Measurements from ENCODE around the gene SYNJ2. TPM values are rescaled to one million over a fixed set of nuclear protein-coding genes. Genes with fewer than 3 reads are reported as not detected.
"Not testable (repeated sequence)": the region's sequence is repeated elsewhere in the genome, so short reads cannot be mapped to it uniquely, and the experiment has no call there.

Gene SYNJ2
- total and polyA plus RNA-seq, 2 experiments from 2014 or later: 20.5 to 28.6 TPM

- Histone ChIP-seq H4K20me1 (ENCODE audit: insufficient read depth) (no peaks in the 10 kb centered on the region), H3K36me3 (ENCODE audit: low read depth) (peaks cover 93% of the 10 kb centered on the region), H2AFZ (no peak overlapping the region), H3K9ac (no peak overlapping the region), H3F3A (ENCODE audit: insufficient read depth) (peaks cover 44% of the 10 kb centered on the region), H3K27me3 (replicated peaks; ENCODE audit: insufficient read depth) (no peaks in the 10 kb centered on the region), H3K4me1 (ENCODE audit: insufficient read depth) (no peaks in the 10 kb centered on the region), H3K9me2 (ENCODE audit: insufficient read depth) (no peaks in the 10 kb centered on the region), H3K4me3 (no peak overlapping the region), H3K27ac (no peak overlapping the region), H3K9me3 (ENCODE audit: low read depth) (no peaks in the 10 kb centered on the region), H3K79me2 (ENCODE audit: insufficient read depth) (0 out of 2 replicates have a peak, but pooled peaks cover 7% of the 10 kb centered on the region), H3K4me2 (ENCODE audit: unreplicated experiment) (no peak overlapping the region)
- in situ Hi-C loops (cut with MboI): no loop called here
- TF ChIP-seq EZH2 (IDR thresholded peaks at IDR 0.05; ENCODE audit: insufficient read depth, poor library complexity, severe bottlenecking): no peak
- no peak for TF ChIP-seq EZH2phosphoT487 (IDR thresholded peaks at IDR 0.05; ENCODE audit: insufficient read depth, low read depth)
- 95 to 98% methylated on average over 6 of the region's 6 CpGs for WGBS, 2 experiments (ENCODE audit: low coverage in 1 of 2, low lambda C conversion rate in 2 of 2, missing lambda C conversion rate in 2 of 2)
- no peak for DNase-seq
These were observed 43.7 kb upstream of the SYNJ2 start for GRCh38 chr6:157937916-157938315.

GRCh38 chr6:157940375-157941036, 41.2 kb upstream of the SYNJ2 start:
- H3K4me3 ChIP-seq; H3K4me2 ChIP-seq (ENCODE audit: unreplicated experiment); H4K20me1 ChIP-seq (ENCODE audit: insufficient read depth); H3K9me3 ChIP-seq (ENCODE audit: low read depth); H3K79me2 ChIP-seq (ENCODE audit: insufficient read depth); H3K9ac ChIP-seq; H2AFZ ChIP-seq; DNase-seq; H3K27me3 ChIP-seq (replicated peaks; ENCODE audit: insufficient read depth); H3K4me1 ChIP-seq (ENCODE audit: insufficient read depth); H3K27ac ChIP-seq; in situ Hi-C loops (cut with MboI); H3K9me2 ChIP-seq (ENCODE audit: insufficient read depth): not testable (repeated sequence)
- H3F3A ChIP-seq (ENCODE audit: insufficient read depth): peaks cover 31% of the 10 kb centered on the region
- WGBS, 2 experiments (ENCODE audit: low coverage in 1 of 2, low lambda C conversion rate in 2 of 2, missing lambda C conversion rate in 2 of 2): 98 to 99% methylated on average over 12 of the region's 12 CpGs
- H3K36me3 ChIP-seq (ENCODE audit: low read depth): peaks cover 90% of the 10 kb centered on the region

DNA sequence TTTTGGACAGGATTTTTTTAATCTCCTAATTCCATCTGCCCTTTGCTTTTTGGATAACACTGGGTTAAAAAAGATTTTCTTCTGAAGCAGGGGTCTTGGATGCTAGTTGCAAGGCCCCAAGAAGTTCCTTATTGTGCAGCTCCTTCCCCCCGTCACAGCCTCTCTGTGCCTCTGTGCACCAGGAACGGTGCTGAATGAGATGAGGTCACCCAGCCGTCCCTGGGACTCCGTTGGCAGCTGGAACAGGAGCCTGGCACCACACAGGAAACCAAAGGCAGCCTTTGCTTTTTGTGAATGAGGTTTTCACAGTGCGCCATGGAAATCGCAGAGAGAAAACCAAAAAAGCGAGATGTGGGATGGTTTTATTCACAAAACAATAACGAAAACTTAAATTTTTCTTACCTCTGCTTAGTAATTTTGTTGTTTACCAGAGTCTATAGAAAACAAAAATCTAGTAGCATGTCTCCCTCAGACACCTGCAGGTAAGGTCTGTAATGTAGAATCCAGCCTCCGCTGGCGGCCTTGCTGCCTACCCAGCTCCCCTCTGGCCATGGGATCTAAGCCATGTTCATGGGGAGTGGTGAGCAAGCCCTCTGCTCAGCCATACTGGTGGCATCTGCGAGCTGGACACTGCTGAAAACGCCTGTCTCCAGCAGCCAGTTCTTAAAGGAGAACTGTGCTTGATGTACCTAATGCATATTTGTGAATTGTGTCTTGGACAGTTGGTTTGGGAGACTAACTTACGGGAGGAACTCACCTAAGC, 40.4 kb upstream of the SYNJ2 start:
- H3K79me2 ChIP-seq (ENCODE audit: insufficient read depth): no peaks in the 10 kb centered on the region
- H2AFZ ChIP-seq: no peak overlapping the region
- no peaks in the 10 kb centered on the region for H3K9me3 ChIP-seq (ENCODE audit: low read depth)
- no peak overlapping the region for H3K4me2 ChIP-seq (ENCODE audit: unreplicated experiment)
- H3K4me1 ChIP-seq (ENCODE audit: insufficient read depth): no peaks in the 10 kb centered on the region
- peaks cover 37% of the 10 kb centered on the region for H3F3A ChIP-seq (ENCODE audit: insufficient read depth)
- no peak overlapping the region for H3K4me3 ChIP-seq
- DNase-seq: no peak
- no peaks in the 10 kb centered on the region for H3K27me3 ChIP-seq (replicated peaks; ENCODE audit: insufficient read depth)
- peaks cover 90% of the 10 kb centered on the region for H3K36me3 ChIP-seq (ENCODE audit: low read depth)
- TF ChIP-seq EZH2 (IDR thresholded peaks at IDR 0.05; ENCODE audit: insufficient read depth, poor library complexity, severe bottlenecking) (no peak), EZH2phosphoT487 (IDR thresholded peaks at IDR 0.05; ENCODE audit: insufficient read depth, low read depth) (no peak)
- 77 to 80% methylated on average over 13 of the region's 13 CpGs for WGBS, 2 experiments (ENCODE audit: low coverage in 1 of 2, low lambda C conversion rate in 2 of 2, missing lambda C conversion rate in 2 of 2)
- in situ Hi-C loops (cut with MboI): no loop called here
- H3K9me2 ChIP-seq (ENCODE audit: insufficient read depth): no peaks in the 10 kb centered on the region
- no peaks in the 10 kb centered on the region for H4K20me1 ChIP-seq (ENCODE audit: insufficient read depth)
- no peak overlapping the region for H3K27ac ChIP-seq
- no peak overlapping the region for H3K9ac ChIP-seq

DNA sequence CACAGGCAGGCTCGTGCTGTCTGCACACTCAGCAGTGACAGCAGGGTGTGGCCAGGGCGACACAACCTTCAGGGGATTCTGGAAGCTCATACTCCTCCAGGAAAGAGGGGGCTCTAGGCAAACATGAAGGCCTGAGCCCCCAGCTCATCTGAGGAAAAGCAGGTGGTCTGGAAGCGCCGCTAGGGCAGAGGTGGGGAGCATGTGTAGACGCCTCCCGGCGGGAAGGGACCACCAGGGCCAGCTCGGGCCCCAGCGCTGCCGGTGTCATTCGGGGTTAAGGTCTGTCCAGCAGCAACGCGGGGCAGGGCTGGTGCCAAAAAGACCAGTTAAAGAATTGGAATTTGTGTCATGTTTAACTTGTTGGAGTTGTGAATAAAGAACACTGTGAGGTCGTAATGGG, 39.3 kb upstream of the SYNJ2 start:
- Histone ChIP-seq H3K36me3 (ENCODE audit: low read depth) (peaks cover 85% of the 10 kb centered on the region), H3K9me3 (ENCODE audit: low read depth) (no peaks in the 10 kb centered on the region), H3K4me3 (no peak overlapping the region), H2AFZ (no peak overlapping the region), H4K20me1 (ENCODE audit: insufficient read depth) (no peaks in the 10 kb centered on the region), H3K79me2 (ENCODE audit: insufficient read depth) (no peaks in the 10 kb centered on the region), H3K9me2 (ENCODE audit: insufficient read depth) (no peaks in the 10 kb centered on the region), H3K27ac (no peak overlapping the region), H3K4me2 (ENCODE audit: unreplicated experiment) (no peak overlapping the region), H3K27me3 (replicated peaks; ENCODE audit: insufficient read depth) (no peaks in the 10 kb centered on the region), H3K9ac (no peak overlapping the region), H3K4me1 (ENCODE audit: insufficient read depth) (no peaks in the 10 kb centered on the region), H3F3A (ENCODE audit: insufficient read depth) (peaks cover 43% of the 10 kb centered on the region)
- in situ Hi-C loops (cut with MboI): no loop called here
- DNase-seq: no peak
- TF ChIP-seq EZH2 (IDR thresholded peaks at IDR 0.05; ENCODE audit: insufficient read depth, poor library complexity, severe bottlenecking) (no peak), EZH2phosphoT487 (IDR thresholded peaks at IDR 0.05; ENCODE audit: insufficient read depth, low read depth) (no peak)
- WGBS, 2 experiments (ENCODE audit: low coverage in 1 of 2, low lambda C conversion rate in 2 of 2, missing lambda C conversion rate in 2 of 2): 87 to 89% methylated on average over 14 of the region's 14 CpGs
